ENCODE results near the gene CD52. TPM values are rescaled to one million over a fixed set of nuclear protein-coding genes. Genes with fewer than 3 reads are reported as not detected.

Gene CD52
- total RNA-seq, 4 donors from 2014 or later, result 1.9 to 22.1 (median 9.4) TPM

DNA sequence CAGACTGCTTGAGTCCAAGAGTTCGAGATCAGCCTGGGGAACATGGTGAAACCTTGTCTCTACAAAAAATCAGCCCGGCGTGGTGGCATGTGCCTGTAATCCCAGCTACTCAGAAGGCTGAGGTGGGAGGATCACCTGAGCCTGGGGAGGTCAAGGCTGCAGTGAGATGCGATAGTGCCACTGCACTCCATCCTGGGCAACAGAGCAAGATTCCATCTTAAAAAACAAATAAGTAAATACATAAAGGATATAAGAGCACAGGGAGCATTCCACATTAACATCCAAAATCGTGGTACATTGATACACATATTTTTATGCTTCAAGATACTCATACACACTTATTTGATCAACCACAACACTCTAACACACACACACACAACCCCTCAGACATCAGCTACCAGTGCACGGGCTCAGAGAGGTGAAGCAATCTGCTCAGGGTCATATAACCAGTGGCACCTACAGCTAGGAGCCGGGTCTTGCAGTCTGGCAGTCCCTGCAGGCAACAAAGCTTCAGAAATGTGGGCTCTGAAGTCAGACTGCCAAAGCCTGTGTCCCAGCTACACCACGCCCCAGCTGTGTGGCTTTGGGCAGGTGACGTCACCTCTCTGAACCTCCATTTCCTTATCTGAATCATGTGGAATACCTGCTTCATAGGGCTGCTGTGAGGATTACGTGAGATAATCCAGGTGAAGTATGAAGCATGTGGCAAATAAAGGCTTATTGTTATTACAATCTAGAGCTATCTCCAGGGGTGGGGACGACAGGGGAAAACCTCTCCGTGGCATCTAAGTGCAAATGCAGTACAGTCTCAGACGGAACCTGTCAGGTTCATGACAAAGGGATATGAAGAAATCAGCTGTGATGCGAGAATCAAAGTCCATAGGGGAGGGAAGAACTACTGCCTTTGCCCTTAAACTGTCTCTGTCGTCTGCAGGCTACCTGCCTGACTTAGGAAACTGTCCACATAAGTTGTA, 40.9 kb downstream of the CD52 start:
- Histone ChIP-seq H3K27ac (peak overlapping the region; percentile 85 to 95 (median 92)), H3K4me3 (no peak overlapping the region), H3K27me3 (peaks cover 3 to 74% (median 8%) of the 10 kb centered on the region in 4 donors), H3K9me3 (no peaks in the 10 kb centered on the region), H3K36me3 (no peaks in the 10 kb centered on the region), H3K4me1 (peaks cover 35 to 79% (median 44%) of the 10 kb centered on the region in 3 donors)
- TF ChIP-seq, protein P1, sequence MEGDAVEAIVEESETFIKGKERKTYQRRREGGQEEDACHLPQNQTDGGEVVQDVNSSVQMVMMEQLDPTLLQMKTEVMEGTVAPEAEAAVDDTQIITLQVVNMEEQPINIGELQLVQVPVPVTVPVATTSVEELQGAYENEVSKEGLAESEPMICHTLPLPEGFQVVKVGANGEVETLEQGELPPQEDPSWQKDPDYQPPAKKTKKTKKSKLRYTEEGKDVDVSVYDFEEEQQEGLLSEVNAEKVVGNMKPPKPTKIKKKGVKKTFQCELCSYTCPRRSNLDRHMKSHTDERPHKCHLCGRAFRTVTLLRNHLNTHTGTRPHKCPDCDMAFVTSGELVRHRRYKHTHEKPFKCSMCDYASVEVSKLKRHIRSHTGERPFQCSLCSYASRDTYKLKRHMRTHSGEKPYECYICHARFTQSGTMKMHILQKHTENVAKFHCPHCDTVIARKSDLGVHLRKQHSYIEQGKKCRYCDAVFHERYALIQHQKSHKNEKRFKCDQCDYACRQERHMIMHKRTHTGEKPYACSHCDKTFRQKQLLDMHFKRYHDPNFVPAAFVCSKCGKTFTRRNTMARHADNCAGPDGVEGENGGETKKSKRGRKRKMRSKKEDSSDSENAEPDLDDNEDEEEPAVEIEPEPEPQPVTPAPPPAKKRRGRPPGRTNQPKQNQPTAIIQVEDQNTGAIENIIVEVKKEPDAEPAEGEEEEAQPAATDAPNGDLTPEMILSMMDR (IDR thresholded peaks at IDR 0.05), result peak in 1 of 6 experiments; percentile 26
- TF ChIP-seq POLR2A (IDR thresholded peaks at IDR 0.05), result peak in 1 of 4 donors; percentile 11
- intact Hi-C loops (cut with DNase I), result no loop called here
- WGBS, 2 donors, result 33 to 40% methylated on average over 12 to 13 of the region's 15 CpGs
- DNase-seq, result no peak

DNA sequence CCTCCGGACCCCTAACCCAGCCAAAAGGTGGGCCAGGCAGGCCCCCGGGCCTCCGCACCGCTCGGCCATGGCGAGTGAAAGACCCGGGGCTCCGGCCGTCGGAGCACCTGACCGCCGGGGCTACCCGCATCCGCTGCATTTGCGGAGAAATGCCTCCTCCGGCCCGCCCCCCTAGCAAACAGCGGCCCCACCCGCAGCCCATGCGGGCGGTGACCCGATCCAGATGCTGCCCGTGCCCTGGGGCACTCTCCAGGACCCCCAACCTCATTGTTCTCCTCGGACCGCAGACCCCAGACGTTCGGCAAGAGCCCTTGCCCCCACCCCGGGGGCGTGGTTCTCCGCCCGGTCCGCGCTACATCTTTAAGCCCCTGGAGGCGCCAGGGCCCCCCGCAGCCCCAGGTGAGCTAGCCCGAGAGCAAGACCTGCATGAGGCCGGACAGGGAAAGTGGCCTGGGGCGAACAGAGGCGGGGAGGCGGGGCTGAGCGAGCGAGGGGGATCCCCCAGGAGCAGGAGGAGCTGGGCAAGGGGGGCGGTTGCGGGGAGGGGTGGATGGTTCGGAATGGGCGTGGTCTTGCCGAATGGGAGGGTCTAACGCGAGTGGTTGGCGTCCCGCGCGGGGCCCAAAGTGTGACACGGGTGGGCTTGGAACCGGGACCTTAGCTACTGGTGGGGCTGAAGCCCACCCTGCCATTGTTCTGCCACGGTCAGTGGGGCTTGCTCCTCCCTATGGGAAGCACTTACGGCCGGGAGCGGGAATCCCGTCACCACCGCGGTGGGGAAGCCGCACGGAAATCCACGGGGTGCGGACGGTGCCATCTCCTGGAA, 42.4 kb downstream of the CD52 start:
- DNase-seq, result no peak
- intact Hi-C loops (cut with DNase I), result no loop called here
- peak overlapping the region; percentile 21 to 61 (median 38) for H3K4me3 ChIP-seq
- H3K36me3 ChIP-seq, result no peaks in the 10 kb centered on the region
- peaks cover 3 to 79% (median 8%) of the 10 kb centered on the region in 4 donors for H3K27me3 ChIP-seq
- H3K27ac ChIP-seq, result peak overlapping the region; percentile 28 to 95 (median 86)
- H3K9me3 ChIP-seq, result no peaks in the 10 kb centered on the region
- no peak for TF ChIP-seq POLR2A (IDR thresholded peaks at IDR 0.05)
- TF ChIP-seq, protein P1 (IDR thresholded peaks at IDR 0.05), result peak in 1 of 6 experiments; percentile 3
- 0 to 2% methylated on average over 9 to 12 of the region's 67 CpGs for WGBS, 2 donors
- H3K4me1 ChIP-seq, result peaks cover 28 to 71% (median 32%) of the 10 kb centered on the region in 3 donors

DNA sequence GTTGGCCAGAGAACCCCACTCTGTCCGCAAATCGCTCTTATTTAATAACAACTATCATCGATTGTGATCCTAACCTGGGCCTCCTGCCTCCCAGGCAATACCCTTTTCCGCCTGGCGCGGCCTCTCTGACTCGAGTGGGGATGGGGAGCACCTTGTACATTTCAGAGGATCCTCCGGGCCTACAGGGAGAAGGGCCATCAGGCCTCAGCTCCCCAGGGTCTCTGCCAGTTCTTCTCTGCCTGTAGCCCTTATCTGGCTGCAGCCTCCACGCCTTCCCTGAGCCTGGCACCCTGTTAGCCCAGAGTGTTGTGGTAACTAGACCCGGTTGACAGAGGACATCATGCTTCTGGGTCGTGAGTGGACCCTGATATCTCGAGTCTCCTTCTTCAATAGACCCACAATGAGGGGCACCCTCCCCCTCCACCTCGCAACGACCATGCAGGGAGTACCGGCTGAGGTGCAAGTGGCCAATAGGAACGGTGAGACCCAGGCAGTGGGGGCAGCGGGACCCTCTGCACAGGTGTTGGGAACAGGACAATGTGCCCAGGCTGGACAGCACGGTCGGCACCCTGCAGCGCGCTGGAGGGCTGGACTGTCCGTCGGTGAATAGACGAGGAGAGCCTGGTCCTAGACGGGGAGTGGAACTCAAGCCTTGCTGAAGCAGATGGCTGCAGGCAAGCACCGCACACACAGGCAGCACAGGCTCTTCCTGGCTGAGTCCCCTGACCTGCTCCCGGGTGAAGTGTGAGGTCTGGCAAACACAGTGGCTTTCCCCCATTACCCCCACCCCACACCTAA, 43.2 kb downstream of the CD52 start:
- H3K27ac ChIP-seq, result peak overlapping the region in 2 of 4 donors; percentile 76 to 95
- peak overlapping the region in 3 of 4 donors; percentile 36 to 61 (median 41) for H3K4me3 ChIP-seq

DNA sequence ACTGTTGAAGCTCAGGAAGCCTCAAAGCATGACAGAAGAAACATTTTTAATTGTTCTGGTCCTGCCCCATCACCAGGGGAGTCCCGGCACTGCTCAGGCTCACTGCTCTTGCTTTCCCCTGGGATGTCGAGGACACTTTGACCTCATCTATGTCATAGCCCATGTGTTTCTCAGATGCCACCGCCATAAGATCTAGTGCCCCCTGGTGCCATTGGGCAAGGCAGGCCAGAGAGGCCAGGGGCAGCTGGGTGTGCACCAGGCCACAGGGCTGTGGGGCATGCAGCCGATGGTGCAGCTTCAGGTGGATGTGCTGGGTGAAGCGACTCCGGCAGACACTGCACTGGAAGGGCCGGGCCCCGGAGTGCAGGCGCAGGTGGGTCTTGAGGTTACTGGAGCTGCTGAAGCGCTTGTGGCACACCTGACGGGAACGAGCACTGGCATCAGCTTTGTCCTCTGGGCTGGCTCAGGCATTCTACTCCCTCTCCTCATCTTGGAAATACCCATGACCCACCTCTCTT, 43.9 kb downstream of the CD52 start:
- WGBS, 2 donors, result 74 to 92% methylated on average over 5 to 11 of the region's 12 CpGs
- intact Hi-C loops (cut with DNase I), result no loop called here
- peaks cover 3 to 77% (median 8%) of the 10 kb centered on the region in 4 donors for H3K27me3 ChIP-seq
- H3K9me3 ChIP-seq, result no peaks in the 10 kb centered on the region
- no peak overlapping the region for H3K4me3 ChIP-seq
- peaks cover 17 to 56% (median 20%) of the 10 kb centered on the region in 3 donors for H3K4me1 ChIP-seq
- H3K36me3 ChIP-seq, result no peaks in the 10 kb centered on the region
- no peak for DNase-seq
- TF ChIP-seq POLR2A (IDR thresholded peaks at IDR 0.05), result no peak
- TF ChIP-seq, protein P1 (IDR thresholded peaks at IDR 0.05), result no peak
- no peak overlapping the region for H3K27ac ChIP-seq

More for the DNA sequence above, 43.2 kb downstream of the CD52 start:
- Histone ChIP-seq H3K4me1 (peaks cover 24 to 63% (median 24%) of the 10 kb centered on the region in 3 donors), H3K36me3 (no peaks in the 10 kb centered on the region), H3K9me3 (no peaks in the 10 kb centered on the region), H3K27me3 (peaks cover 3 to 79% (median 8%) of the 10 kb centered on the region in 4 donors)
- no peak for TF ChIP-seq POLR2A (IDR thresholded peaks at IDR 0.05)
- TF ChIP-seq, protein P1 (IDR thresholded peaks at IDR 0.05), result no peak
- no peak for DNase-seq
- 62 to 68% methylated on average over 7 to 13 of the region's 27 CpGs for WGBS, 2 donors
- intact Hi-C loops (cut with DNase I), result no loop called here
